SK-N-SH treated with all-trans-retinoic acid at 6 μM for 48 hours (cell line): Measurements from ENCODE around the gene SSNA1.

Source experiments
- ATAC-seq: fragments of 200-7000 bp; cut with Tn5 transposase; 3 replicates; pipeline ENCODE4 v1.9.1; 2020; ENCODE audit warnings: mild to moderate bottlenecking, moderate library complexity
- ARNTL ChIP-seq: fragments of 450-650 bp; formaldehyde crosslinking; IDR thresholded peaks from 2 replicates; pipeline ENCODE4 v1.5.0; 2020; ENCODE audit warnings: low read depth, mild to moderate bottlenecking, moderate library complexity, borderline replicate concordance
- BACH2 ChIP-seq: fragments of 250-450 bp; sonication (Bioruptor Pico); IDR thresholded peaks from 2 replicates; pipeline ENCODE4 v1.9.0; 2021; ENCODE audit warnings: mild to moderate bottlenecking, borderline replicate concordance
- CSDC2 ChIP-seq: fragments of 250-450 bp; sonication (Bioruptor Pico); IDR thresholded peaks from 2 replicates; pipeline ENCODE4 v1.5.0; 2020; ENCODE audit warnings: mild to moderate bottlenecking, moderate library complexity
- ESRRG ChIP-seq: fragments of 250-450 bp; sonication (Bioruptor Pico); IDR thresholded peaks from 2 replicates; pipeline ENCODE4 v1.6.1; 2021; ENCODE audit warnings: mild to moderate bottlenecking
- GLIS3 ChIP-seq: fragments of 250-450 bp; sonication (Bioruptor Pico); IDR thresholded peaks from 2 replicates; pipeline ENCODE4 v1.5.0; 2020; ENCODE audit warnings: mild to moderate bottlenecking, moderate library complexity
- OSR1 ChIP-seq: fragments of 250-450 bp; sonication (Bioruptor Pico); IDR thresholded peaks from 2 replicates; pipeline ENCODE4 v1.8.0; 2022; ENCODE audit warnings: moderate library complexity, mild to moderate bottlenecking, inconsistent platforms
- PATZ1 ChIP-seq: fragments of 250-450 bp; sonication (Bioruptor Pico); IDR thresholded peaks from 2 replicates; pipeline ENCODE4 v1.8.0; 2020; ENCODE audit warnings: mild to moderate bottlenecking, moderate library complexity, borderline replicate concordance
- PPARA ChIP-seq: fragments of 250-450 bp; sonication (Bioruptor Pico); IDR thresholded peaks from 2 replicates; pipeline ENCODE4 v1.5.0; 2020; ENCODE audit warnings: mild to moderate bottlenecking, borderline replicate concordance
- RARB ChIP-seq: fragments of 250-450 bp; sonication (Bioruptor Pico); IDR thresholded peaks from 2 replicates; pipeline ENCODE4 v1.8.0; 2021; ENCODE audit warnings: mild to moderate bottlenecking, moderate library complexity
- SNAI2 ChIP-seq: fragments of 250-450 bp; sonication (Bioruptor Pico); IDR thresholded peaks from 2 replicates; pipeline ENCODE4 v1.5.0; 2020; ENCODE audit warnings: mild to moderate bottlenecking, moderate library complexity
- TCF4 ChIP-seq: fragments of 250-450 bp; sonication (Bioruptor Pico); IDR thresholded peaks from 2 replicates; pipeline ENCODE4 v1.8.0; 2021; ENCODE audit warnings: mild to moderate bottlenecking, moderate library complexity, borderline replicate concordance
- TOX ChIP-seq: fragments of 250-450 bp; sonication (Bioruptor Pico); IDR thresholded peaks from 2 replicates; pipeline ENCODE4 v1.8.0; 2021; ENCODE audit warnings: mild to moderate bottlenecking, moderate library complexity, borderline replicate concordance
- ZC3H10 ChIP-seq: fragments of 250-450 bp; sonication (Bioruptor Pico); IDR thresholded peaks from 2 replicates; pipeline ENCODE4 v1.5.1; 2021; ENCODE audit warnings: mild to moderate bottlenecking, moderate library complexity
- ZFP3 ChIP-seq: fragments of 250-450 bp; sonication (Bioruptor Pico); IDR thresholded peaks from 2 replicates; pipeline ENCODE4 v1.5.0; 2020; ENCODE audit warnings: mild to moderate bottlenecking, moderate library complexity
- ZNF565 ChIP-seq: fragments of 450-650 bp; formaldehyde crosslinking; conservative IDR thresholded peaks from 2 replicates; pipeline ENCODE4 v1.5.0; 2020; ENCODE audit warnings: low read depth, mild to moderate bottlenecking, moderate library complexity
- ZNF8 ChIP-seq: fragments of 450-650 bp; formaldehyde crosslinking; IDR thresholded peaks from 2 replicates; pipeline ENCODE4 v1.5.0; 2020; ENCODE audit warnings: mild to moderate bottlenecking, moderate library complexity
- TF ChIP-seq, protein P1 (sequence below): fragments of 250-450 bp; sonication (Bioruptor Pico); IDR thresholded peaks from 2 replicates; pipeline ENCODE4 v1.5.1; 2021; ENCODE audit warnings: mild to moderate bottlenecking, moderate library complexity
- TF ChIP-seq, protein P2 (sequence below): fragments of 250-450 bp; sonication (Bioruptor Pico); IDR thresholded peaks from 2 replicates; pipeline ENCODE4 v1.8.0; 2021; ENCODE audit warnings: low read depth, mild to moderate bottlenecking, moderate library complexity, borderline replicate concordance
- TF ChIP-seq, protein P3 (sequence below): fragments of 250-450 bp; sonication (Bioruptor Pico); IDR thresholded peaks from 2 replicates; pipeline ENCODE4 v1.5.0; 2020; ENCODE audit warnings: mild to moderate bottlenecking, moderate library complexity
- TF ChIP-seq, protein P4 (sequence below): fragments of 250-450 bp; sonication (Bioruptor Pico); IDR thresholded peaks from 2 replicates; pipeline ENCODE4 v1.5.1; 2020; ENCODE audit warnings: low read depth, mild to moderate bottlenecking, moderate library complexity

SSNA1 gene

GRCh38 chr9:137163805-137164204 is 24.7 kb upstream of the SSNA1 start:
- TF ChIP-seq CSDC2 (CRISPR knock-in tag) (no peak), ESRRG (CRISPR knock-in tag) (no peak), OSR1 (CRISPR knock-in tag) (no peak), GLIS3 (CRISPR knock-in tag) (no peak), PPARA (CRISPR knock-in tag) (no peak), ZC3H10 (CRISPR knock-in tag) (no peak), ZFP3 (CRISPR knock-in tag) (no peak)
- TF ChIP-seq, protein P1, sequence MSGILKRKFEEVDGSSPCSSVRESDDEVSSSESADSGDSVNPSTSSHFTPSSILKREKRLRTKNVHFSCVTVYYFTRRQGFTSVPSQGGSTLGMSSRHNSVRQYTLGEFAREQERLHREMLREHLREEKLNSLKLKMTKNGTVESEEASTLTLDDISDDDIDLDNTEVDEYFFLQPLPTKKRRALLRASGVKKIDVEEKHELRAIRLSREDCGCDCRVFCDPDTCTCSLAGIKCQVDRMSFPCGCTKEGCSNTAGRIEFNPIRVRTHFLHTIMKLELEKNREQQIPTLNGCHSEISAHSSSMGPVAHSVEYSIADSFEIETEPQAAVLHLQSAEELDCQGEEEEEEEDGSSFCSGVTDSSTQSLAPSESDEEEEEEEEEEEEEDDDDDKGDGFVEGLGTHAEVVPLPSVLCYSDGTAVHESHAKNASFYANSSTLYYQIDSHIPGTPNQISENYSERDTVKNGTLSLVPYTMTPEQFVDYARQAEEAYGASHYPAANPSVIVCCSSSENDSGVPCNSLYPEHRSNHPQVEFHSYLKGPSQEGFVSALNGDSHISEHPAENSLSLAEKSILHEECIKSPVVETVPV (CRISPR knock-in tag), result no peak
- TF ChIP-seq, protein P2, sequence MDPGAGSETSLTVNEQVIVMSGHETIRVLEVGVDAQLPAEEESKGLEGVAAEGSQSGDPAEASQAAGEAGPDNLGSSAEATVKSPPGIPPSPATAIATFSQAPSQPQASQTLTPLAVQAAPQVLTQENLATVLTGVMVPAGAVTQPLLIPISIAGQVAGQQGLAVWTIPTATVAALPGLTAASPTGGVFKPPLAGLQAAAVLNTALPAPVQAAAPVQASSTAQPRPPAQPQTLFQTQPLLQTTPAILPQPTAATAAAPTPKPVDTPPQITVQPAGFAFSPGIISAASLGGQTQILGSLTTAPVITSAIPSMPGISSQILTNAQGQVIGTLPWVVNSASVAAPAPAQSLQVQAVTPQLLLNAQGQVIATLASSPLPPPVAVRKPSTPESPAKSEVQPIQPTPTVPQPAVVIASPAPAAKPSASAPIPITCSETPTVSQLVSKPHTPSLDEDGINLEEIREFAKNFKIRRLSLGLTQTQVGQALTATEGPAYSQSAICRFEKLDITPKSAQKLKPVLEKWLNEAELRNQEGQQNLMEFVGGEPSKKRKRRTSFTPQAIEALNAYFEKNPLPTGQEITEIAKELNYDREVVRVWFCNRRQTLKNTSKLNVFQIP (CRISPR knock-in tag), result no peak
- TF ChIP-seq, all 23 proteins: peak for 0
- no peak for ATAC-seq

DNA sequence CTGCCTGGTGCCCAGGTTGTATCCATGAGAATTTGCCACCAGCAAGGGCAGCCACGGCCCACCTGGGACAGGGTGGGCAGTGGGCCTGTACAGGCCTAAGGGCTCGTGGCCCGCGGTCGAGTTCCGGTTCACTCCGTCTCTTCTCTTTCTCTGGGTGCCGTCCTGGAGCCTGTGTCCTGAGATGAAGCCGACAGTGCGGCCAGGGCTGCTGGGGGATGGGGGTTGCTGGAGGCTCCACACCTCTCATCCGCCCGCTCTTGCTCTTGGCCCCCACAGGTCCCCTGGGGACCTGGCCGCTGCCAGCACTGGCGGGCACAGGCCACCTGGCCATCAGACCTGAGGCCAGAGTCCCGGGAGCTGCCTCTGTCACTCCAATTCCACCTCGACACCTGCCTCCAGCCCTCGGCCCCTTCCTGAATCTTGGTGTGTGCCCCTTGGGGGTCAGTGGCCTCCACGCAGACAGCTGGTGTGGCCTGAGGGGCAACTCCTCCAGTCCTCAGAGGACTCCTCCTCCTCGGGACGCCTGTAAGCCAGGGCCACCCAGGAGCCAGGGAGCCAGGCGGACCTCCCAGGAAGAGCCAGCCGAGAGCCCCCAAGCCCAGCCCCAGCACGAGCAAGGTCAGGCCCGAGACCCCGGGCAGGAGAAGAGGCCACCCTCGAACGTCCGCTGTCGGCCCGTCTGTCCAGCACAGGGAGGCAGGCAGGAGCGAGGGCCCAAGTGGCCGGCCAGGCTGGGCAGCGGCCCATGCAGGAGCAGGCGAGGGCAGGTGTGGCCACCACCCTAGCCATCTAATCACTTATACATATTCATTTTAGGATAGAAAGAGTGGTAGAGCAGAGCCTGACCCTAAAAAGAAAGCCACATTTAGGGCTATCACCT is 23.9 kb upstream of the SSNA1 start:
- TF ChIP-seq ARNTL (CRISPR knock-in tag), result no peak
- no peak for TF ChIP-seq RARB (CRISPR knock-in tag)
- no peak for TF ChIP-seq ZNF565 (CRISPR knock-in tag)
- TF ChIP-seq SNAI2 (CRISPR knock-in tag), result no peak
- TF ChIP-seq TOX (CRISPR knock-in tag), result no peak
- no peak for TF ChIP-seq ZNF8 (CRISPR knock-in tag)
- TF ChIP-seq PPARA (CRISPR knock-in tag), result no peak
- no peak for TF ChIP-seq CSDC2 (CRISPR knock-in tag)
- no peak for TF ChIP-seq TCF4 (CRISPR knock-in tag)
- no peak for TF ChIP-seq ZC3H10 (CRISPR knock-in tag)
- TF ChIP-seq, protein P1 (CRISPR knock-in tag), result no peak
- TF ChIP-seq, protein P3, sequence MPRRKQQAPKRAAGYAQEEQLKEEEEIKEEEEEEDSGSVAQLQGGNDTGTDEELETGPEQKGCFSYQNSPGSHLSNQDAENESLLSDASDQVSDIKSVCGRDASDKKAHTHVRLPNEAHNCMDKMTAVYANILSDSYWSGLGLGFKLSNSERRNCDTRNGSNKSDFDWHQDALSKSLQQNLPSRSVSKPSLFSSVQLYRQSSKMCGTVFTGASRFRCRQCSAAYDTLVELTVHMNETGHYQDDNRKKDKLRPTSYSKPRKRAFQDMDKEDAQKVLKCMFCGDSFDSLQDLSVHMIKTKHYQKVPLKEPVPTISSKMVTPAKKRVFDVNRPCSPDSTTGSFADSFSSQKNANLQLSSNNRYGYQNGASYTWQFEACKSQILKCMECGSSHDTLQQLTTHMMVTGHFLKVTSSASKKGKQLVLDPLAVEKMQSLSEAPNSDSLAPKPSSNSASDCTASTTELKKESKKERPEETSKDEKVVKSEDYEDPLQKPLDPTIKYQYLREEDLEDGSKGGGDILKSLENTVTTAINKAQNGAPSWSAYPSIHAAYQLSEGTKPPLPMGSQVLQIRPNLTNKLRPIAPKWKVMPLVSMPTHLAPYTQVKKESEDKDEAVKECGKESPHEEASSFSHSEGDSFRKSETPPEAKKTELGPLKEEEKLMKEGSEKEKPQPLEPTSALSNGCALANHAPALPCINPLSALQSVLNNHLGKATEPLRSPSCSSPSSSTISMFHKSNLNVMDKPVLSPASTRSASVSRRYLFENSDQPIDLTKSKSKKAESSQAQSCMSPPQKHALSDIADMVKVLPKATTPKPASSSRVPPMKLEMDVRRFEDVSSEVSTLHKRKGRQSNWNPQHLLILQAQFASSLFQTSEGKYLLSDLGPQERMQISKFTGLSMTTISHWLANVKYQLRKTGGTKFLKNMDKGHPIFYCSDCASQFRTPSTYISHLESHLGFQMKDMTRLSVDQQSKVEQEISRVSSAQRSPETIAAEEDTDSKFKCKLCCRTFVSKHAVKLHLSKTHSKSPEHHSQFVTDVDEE (CRISPR knock-in tag), result no peak
- TF ChIP-seq BACH2, result no peak
- no peak for TF ChIP-seq PATZ1 (CRISPR knock-in tag)
- no peak for ATAC-seq

DNA sequence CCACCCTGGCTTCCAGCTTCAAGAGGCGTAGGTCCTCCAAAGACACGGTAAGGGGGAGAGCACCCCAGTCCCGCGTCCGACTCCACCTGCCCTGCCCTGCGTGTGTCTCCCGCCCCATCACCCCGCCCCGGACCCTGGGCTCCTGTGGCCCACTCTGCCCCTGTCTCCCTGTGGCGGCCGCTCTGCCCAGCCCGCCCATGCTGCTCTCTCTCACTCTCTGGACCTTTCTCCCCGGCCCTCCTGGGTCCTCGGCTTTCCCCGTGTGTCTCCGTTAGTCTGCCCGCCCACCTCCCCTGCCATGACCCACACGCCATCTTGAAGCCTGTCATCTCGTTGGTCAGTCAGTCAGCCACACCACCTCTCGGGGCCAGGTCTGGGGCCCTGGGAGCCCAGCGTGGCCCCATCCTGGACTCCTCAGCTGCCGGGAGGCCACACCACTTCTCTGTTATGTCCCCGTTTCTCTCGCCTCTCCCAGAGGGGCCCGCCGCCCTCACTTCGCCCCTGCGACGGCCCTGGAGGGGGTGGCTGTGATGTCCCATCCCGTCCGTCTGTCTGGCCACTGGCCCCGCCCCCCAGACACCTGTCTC is 23.1 kb upstream of the SSNA1 start:
- ATAC-seq, result no peak
- TF ChIP-seq OSR1 (CRISPR knock-in tag) (no peak), ZFP3 (CRISPR knock-in tag) (no peak), ESRRG (CRISPR knock-in tag) (no peak), SNAI2 (CRISPR knock-in tag) (no peak), TOX (CRISPR knock-in tag) (no peak), ZNF565 (CRISPR knock-in tag) (no peak), GLIS3 (CRISPR knock-in tag) (no peak), ZNF8 (CRISPR knock-in tag) (no peak), PPARA (CRISPR knock-in tag) (no peak)
- TF ChIP-seq, protein P4, sequence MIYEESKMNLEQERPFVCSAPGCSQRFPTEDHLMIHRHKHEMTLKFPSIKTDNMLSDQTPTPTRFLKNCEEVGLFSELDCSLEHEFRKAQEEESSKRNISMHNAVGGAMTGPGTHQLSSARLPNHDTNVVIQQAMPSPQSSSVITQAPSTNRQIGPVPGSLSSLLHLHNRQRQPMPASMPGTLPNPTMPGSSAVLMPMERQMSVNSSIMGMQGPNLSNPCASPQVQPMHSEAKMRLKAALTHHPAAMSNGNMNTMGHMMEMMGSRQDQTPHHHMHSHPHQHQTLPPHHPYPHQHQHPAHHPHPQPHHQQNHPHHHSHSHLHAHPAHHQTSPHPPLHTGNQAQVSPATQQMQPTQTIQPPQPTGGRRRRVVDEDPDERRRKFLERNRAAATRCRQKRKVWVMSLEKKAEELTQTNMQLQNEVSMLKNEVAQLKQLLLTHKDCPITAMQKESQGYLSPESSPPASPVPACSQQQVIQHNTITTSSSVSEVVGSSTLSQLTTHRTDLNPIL (CRISPR knock-in tag), result no peak
- TF ChIP-seq, protein P1 (CRISPR knock-in tag), result no peak
- TF ChIP-seq, protein P2 (CRISPR knock-in tag), result no peak
